ENCODE measurements around the gene SHC2. TPM values are rescaled to one million over a fixed set of nuclear protein-coding genes. Genes with fewer than 3 reads are reported as not detected.

SHC2 gene
- total and polyA plus RNA-seq, 7 donors, result 2.2 to 9.7 (median 4.5) TPM

GRCh38 chr19:498511-498891 lies 37.7 kb upstream of the SHC2 start:
- intact Hi-C loops (cut with DNase I), result no loop called here
- peaks cover 0 to 34% (median 22%) of the 10 kb centered on the region in 3 donors for H3K27me3 ChIP-seq (ENCODE audit: insufficient read depth in 3 of 3, low read length in 2 of 3)
- no peaks in the 10 kb centered on the region for H3K9me3 ChIP-seq
- H3K4me1 ChIP-seq, result no peaks in the 10 kb centered on the region
- ATAC-seq (no peak), DNase-seq (peak in 1 of 2 donors; percentile 4)
- WGBS, 3 donors, result 14 to 23% (median 18%) methylated on average over 12 to 26 of the region's 26 CpGs
- no peak overlapping the region for H3K27ac ChIP-seq
- no peak for TF ChIP-seq CTCF (IDR thresholded peaks at IDR 0.05)
- no peak overlapping the region for H3K4me3 ChIP-seq
- H3K36me3 ChIP-seq (ENCODE audit: insufficient read depth in 1 of 2, low read depth in 1 of 2), result no peaks in the 10 kb centered on the region

GRCh38 chr19:497869-498510 lies 37.2 kb upstream of the SHC2 start:
- Histone ChIP-seq H3K27me3 (ENCODE audit: insufficient read depth in 3 of 3, low read length in 2 of 3) (peaks cover 0 to 34% (median 22%) of the 10 kb centered on the region in 3 donors), H3K4me3 (no peak overlapping the region), H3K27ac (no peak overlapping the region), H3K36me3 (ENCODE audit: insufficient read depth in 1 of 2, low read depth in 1 of 2) (no peaks in the 10 kb centered on the region), H3K9me3 (no peaks in the 10 kb centered on the region), H3K4me1 (no peaks in the 10 kb centered on the region)
- DNase-seq, result peak; percentile 7 to 48
- WGBS, 3 donors, result 7 to 10% (median 10%) methylated on average over 28 to 50 of the region's 50 CpGs
- no peak for TF ChIP-seq CTCF (IDR thresholded peaks at IDR 0.05)
- peak in 2 of 4 donors; percentile 19 to 20 for ATAC-seq
- intact Hi-C loops (cut with DNase I), result no loop called here

GRCh38 chr19:497491-497868 lies 36.6 kb upstream of the SHC2 start:
- peak; percentile 17 to 52 for DNase-seq
- Histone ChIP-seq H3K27ac (no peak overlapping the region), H3K4me3 (no peak overlapping the region), H3K4me1 (no peaks in the 10 kb centered on the region), H3K27me3 (ENCODE audit: insufficient read depth in 3 of 3, low read length in 2 of 3) (peaks cover 0 to 34% (median 22%) of the 10 kb centered on the region in 3 donors), H3K36me3 (ENCODE audit: insufficient read depth in 1 of 2, low read depth in 1 of 2) (no peaks in the 10 kb centered on the region), H3K9me3 (no peaks in the 10 kb centered on the region)
- intact Hi-C loops (cut with DNase I), result no loop called here
- ATAC-seq, result peak in 1 of 4 donors; percentile 11
- no peak for TF ChIP-seq CTCF (IDR thresholded peaks at IDR 0.05)
- WGBS, 3 donors, result 0 to 3% (median 2%) methylated on average over 8 to 36 of the region's 36 CpGs

GRCh38 chr19:496986-497385 lies 36.2 kb upstream of the SHC2 start:
- intact Hi-C loops (cut with DNase I), result no loop called here
- H3K9me3 ChIP-seq, result no peaks in the 10 kb centered on the region
- H3K36me3 ChIP-seq (ENCODE audit: insufficient read depth in 1 of 2, low read depth in 1 of 2), result no peaks in the 10 kb centered on the region
- 4 to 8% (median 6%) methylated on average over 3 to 17 of the region's 18 CpGs for WGBS, 3 donors
- peaks cover 0 to 34% (median 22%) of the 10 kb centered on the region in 3 donors for H3K27me3 ChIP-seq (ENCODE audit: insufficient read depth in 3 of 3, low read length in 2 of 3)
- no peaks in the 10 kb centered on the region for H3K4me1 ChIP-seq
- ATAC-seq (no peak), DNase-seq (peak; percentile 5 to 14)
- no peak overlapping the region for H3K4me3 ChIP-seq
- no peak overlapping the region for H3K27ac ChIP-seq
- TF ChIP-seq CTCF (IDR thresholded peaks at IDR 0.05), result no peak

Measured in psoas muscle (tissue), 8 donors.